Endometrial microvascular endothelial cells (primary cell): ENCODE measurements around the gene EVI2B. TPM values are rescaled to one million over a fixed set of nuclear protein-coding genes. Genes with fewer than 3 reads are reported as not detected.
"Not testable (repeated sequence)": the region's sequence is repeated elsewhere in the genome, so short reads cannot be mapped to it uniquely, and the experiment has no call there.

Experiments used
- in situ Hi-C: cut with HindIII; loops from 2 replicates; pipeline ENCODE4 v1.10.0; 2017; ENCODE audit warnings: low sequenced_read_pairs, low pct_unique_long_range_greater_than_20kb; ENCODE audit errors: inconsistent ontology term
- total RNA-seq: library from RNA; depleted of rRNA; stranded (reverse); fragments of >200 nt; gene quantifications from one replicate; pipeline ENCODE4 v1.2.3, GENCODE V29; 2015; ENCODE audit errors: inconsistent ontology term

The EVI2B gene
- total RNA-seq, 1 donor from 2014 or later: 9.6 TPM

GRCh38 chr17:31312223-31312622, 1.6 kb downstream of the EVI2B start:
- in situ Hi-C loops: not testable (repeated sequence)

GRCh38 chr17:31311526-31311925, 2.3 kb downstream of the EVI2B start:
- in situ Hi-C loops: no loop called here

GRCh38 chr17:31310886-31311285, 3.0 kb downstream of the EVI2B start:
- in situ Hi-C loops: no loop called here

- in situ Hi-C loops: no loop called here
These were observed 3.6 kb downstream of the EVI2B start for GRCh38 chr17:31310260-31310659.

- in situ Hi-C loops: no loop called here
These were observed 4.3 kb downstream of the EVI2B start for GRCh38 chr17:31309556-31309955.

GRCh38 chr17:31308372-31309334, 5.2 kb downstream of the EVI2B start:
- in situ Hi-C loops: no loop called here

- in situ Hi-C loops: no loop called here
These were observed 6.2 kb downstream of the EVI2B start for GRCh38 chr17:31307640-31308039.

GRCh38 chr17:31299624-31300023, 14.2 kb downstream of the EVI2B start:
- in situ Hi-C loops: no loop called here

- in situ Hi-C loops: no loop called here
These were observed 16.8 kb downstream of the EVI2B start, which contains the start of gene OMG for GRCh38 chr17:31297090-31297489. TSS of gene OMG (minus strand) at chr17:31297239. CDS start at chr17:31296331, 908 bp downstream.

GRCh38 chr17:31296142-31296541, 17.7 kb downstream of the EVI2B start:
- in situ Hi-C loops: no loop called here

GRCh38 chr17:31295489-31295871, 18.4 kb downstream of the EVI2B start:
- in situ Hi-C loops: no loop called here

GRCh38 chr17:31294820-31295488, 18.9 kb downstream of the EVI2B start:
- in situ Hi-C loops: no loop called here

GRCh38 chr17:31294231-31294630, 19.6 kb downstream of the EVI2B start:
- in situ Hi-C loops: no loop called here

GRCh38 chr17:31293581-31293980, 20.3 kb downstream of the EVI2B start:
- in situ Hi-C loops: no loop called here

- in situ Hi-C loops: no loop called here
These were observed 22.0 kb downstream of the EVI2B start for GRCh38 chr17:31291820-31292219.

- in situ Hi-C loops: no loop called here
These were observed 24.1 kb downstream of the EVI2B start for GRCh38 chr17:31289790-31290189.

- in situ Hi-C loops: not testable (repeated sequence)
These were observed 25.9 kb downstream of the EVI2B start for GRCh38 chr17:31287932-31288331.

- in situ Hi-C loops: no loop called here
These were observed 27.3 kb downstream of the EVI2B start for GRCh38 chr17:31286587-31286986.

GRCh38 chr17:31283841-31284240, 30.0 kb downstream of the EVI2B start:
- in situ Hi-C loops: no loop called here

GRCh38 chr17:31281061-31281460, 32.8 kb downstream of the EVI2B start:
- in situ Hi-C loops: no loop called here
